IMR-90 (cell line): ENCODE measurements around the gene GPR158. TPM values are rescaled to one million over a fixed set of nuclear protein-coding genes. Genes with fewer than 3 reads are reported as not detected.
A peak's percentile ranks its signal among the peaks of the same experiment; 100 is the strongest.

ENCODE experiments used
- ATAC-seq: fragments of 200-7000 bp; cut with Tn5 transposase; 2 replicates; pipeline ENCODE4 v1.9.1; 2020; ENCODE audit warnings: low read depth, mild to moderate bottlenecking, moderate library complexity
- BruUV-seq: library from RNA; stranded (reverse); fragments of 400-500 nt; replicated peaks from 2 replicates; lab custom pipeline; 2021; lab: Mats Ljungman, UMichigan
- CTCF ChIA-PET: fragments of 300-600 bp; formaldehyde crosslinking; extraction: SDS; loops from one replicate; lab custom pipeline; 2021; ENCODE audit warnings: antibody characterized with exemption; lab: Yijun Ruan, JAX
- POLR2A ChIA-PET: fragments of 300-600 bp; sonication (Branson Sonifier 250); formaldehyde crosslinking; loops from one replicate; lab custom pipeline; 2022; ENCODE audit warnings: antibody characterized with exemption; ENCODE audit not compliant: unreplicated experiment; lab: Charles Lee
- DNase-seq: peaks from one replicate; pipeline ENCODE4 v3.0.0; 2013
- H2AFZ ChIP-seq: replicated peaks from 2 replicates; pipeline ENCODE3; 2013; ENCODE audit warnings: low read length, mild to moderate bottlenecking; ENCODE audit not compliant: poor library complexity
- H2AK5ac ChIP-seq: 2 replicates; pipeline ENCODE4 v1.6.1; 2013; ENCODE audit warnings: low read depth, low read length, inconsistent platforms
- H2AK9ac ChIP-seq: replicated peaks from 2 replicates; pipeline ENCODE3; 2013; ENCODE audit warnings: mild to moderate bottlenecking, low read depth, low read length, moderate library complexity; ENCODE audit not compliant: poor library complexity
- H2BK120ac ChIP-seq: 2 replicates; pipeline ENCODE4 v1.6.1; 2013; ENCODE audit warnings: low read depth, low read length, inconsistent platforms
- H2BK15ac ChIP-seq: 3 replicates; pipeline ENCODE4 v1.6.1; 2013; ENCODE audit warnings: low read depth, low read length, inconsistent platforms
- H2BK20ac ChIP-seq: 2 replicates; pipeline ENCODE4 v1.6.1; 2013; ENCODE audit warnings: low read depth, mild to moderate bottlenecking, inconsistent platforms, low read length, moderate library complexity
- H2BK5ac ChIP-seq: 2 replicates; pipeline ENCODE4 v1.6.1; 2013; ENCODE audit warnings: mild to moderate bottlenecking, low read depth, low read length, inconsistent platforms; ENCODE audit not compliant: poor library complexity, severe bottlenecking
- H3K14ac ChIP-seq: replicated peaks from 2 replicates; pipeline ENCODE4 v1.6.1; 2013; ENCODE audit warnings: low read depth, low read length, inconsistent platforms
- H3K18ac ChIP-seq: 2 replicates; pipeline ENCODE4 v1.6.1; 2013; ENCODE audit warnings: low read depth, low read length, control low read depth
- H3K23ac ChIP-seq: 2 replicates; pipeline ENCODE4 v1.6.1; 2013; ENCODE audit warnings: low read depth, low read length, inconsistent platforms
- H3K27ac ChIP-seq: 2 replicates; pipeline ENCODE4 v1.5.1; 2013; ENCODE audit warnings: mild to moderate bottlenecking, control low read depth, low read length; ENCODE audit not compliant: insufficient read depth
- H3K27me3 ChIP-seq: 2 replicates; pipeline ENCODE4 v1.6.1; 2013; ENCODE audit warnings: low read length; ENCODE audit not compliant: control insufficient read depth, insufficient read depth
- H3K36me3 ChIP-seq: 2 replicates; pipeline ENCODE4 v1.6.1; 2013; ENCODE audit warnings: low read length, mixed read lengths; ENCODE audit not compliant: control insufficient read depth, insufficient read depth
- H3K4ac ChIP-seq: 2 replicates; pipeline ENCODE4 v1.6.1; 2013; ENCODE audit warnings: low read depth, low read length, inconsistent platforms
- H3K4me1 ChIP-seq: 2 replicates; pipeline ENCODE4 v1.6.1; 2013; ENCODE audit warnings: low read length, mixed read lengths; ENCODE audit not compliant: control insufficient read depth, insufficient read depth
- H3K4me2 ChIP-seq: 2 replicates; pipeline ENCODE4 v1.6.1; 2013; ENCODE audit warnings: low read depth, mild to moderate bottlenecking, control low read depth, low read length, moderate library complexity
- H3K4me3 ChIP-seq: 2 replicates; pipeline ENCODE4 v1.5.1; 2013; ENCODE audit warnings: low read depth, mild to moderate bottlenecking, control low read depth, low read length, moderate library complexity; ENCODE audit not compliant: insufficient read depth
- H3K56ac ChIP-seq: 2 replicates; pipeline ENCODE4 v1.6.1; 2013; ENCODE audit warnings: low read length, inconsistent platforms; ENCODE audit not compliant: insufficient read depth; ENCODE audit errors: extremely low read depth
- H3K79me1 ChIP-seq, 2 experiments: 2 replicates each; pipeline ENCODE4 v1.6.1; 2013; ENCODE audit warnings: low read length in 2 of 2, inconsistent platforms in 1 of 2, low read depth in 1 of 2
- H3K9ac ChIP-seq: 2 replicates; pipeline ENCODE4 v1.6.1; 2013; ENCODE audit warnings: low read depth, low read length, control low read depth
- H3K9me1 ChIP-seq: 2 replicates; pipeline ENCODE4 v1.6.1; 2013; ENCODE audit warnings: low read length, inconsistent platforms; ENCODE audit not compliant: insufficient read depth
- H3K9me3 ChIP-seq: 2 replicates; pipeline ENCODE4 v1.6.1; 2013; ENCODE audit warnings: low read length; ENCODE audit not compliant: control insufficient read depth, insufficient read depth
- H4K20me1 ChIP-seq: 2 replicates; pipeline ENCODE4 v1.6.1; 2013; ENCODE audit warnings: low read length, inconsistent platforms; ENCODE audit not compliant: insufficient read depth
- H4K5ac ChIP-seq: 2 replicates; pipeline ENCODE4 v1.6.1; 2013; ENCODE audit warnings: mild to moderate bottlenecking, low read depth, low read length, control low read depth
- H4K8ac ChIP-seq, 2 experiments: 2 replicates each; pipeline ENCODE4 v1.6.1; 2013; ENCODE audit warnings: low read depth in 2 of 2, low read length in 2 of 2, control low read depth in 1 of 2, inconsistent platforms in 1 of 2
- H4K91ac ChIP-seq: 2 replicates; pipeline ENCODE4 v1.6.1; 2013; ENCODE audit warnings: low read depth, low read length, inconsistent platforms; ENCODE audit not compliant: insufficient read depth
- BHLHE40 ChIP-seq: fragments of 150-350 bp; IDR thresholded peaks from 2 replicates; pipeline ENCODE4 v1.6.1; 2016; ENCODE audit warnings: mild to moderate bottlenecking, low read depth, low read length
- CEBPB ChIP-seq: IDR thresholded peaks from 2 replicates; pipeline ENCODE4 v1.6.1; 2012; ENCODE audit warnings: low read depth, low read length, improper control_type of control experiment
- CHD1 ChIP-seq: IDR thresholded peaks from 2 replicates; pipeline ENCODE4 v1.6.1; 2012; ENCODE audit warnings: low read depth, low read length, improper control_type of control experiment
- ELK1 ChIP-seq: fragments of 150-350 bp; IDR thresholded peaks from 2 replicates; pipeline ENCODE4 v1.6.1; 2016; ENCODE audit warnings: low read depth, mild to moderate bottlenecking, low read length, moderate library complexity, borderline replicate concordance
- FOS ChIP-seq: fragments of 150-350 bp; IDR thresholded peaks from 2 replicates; pipeline ENCODE4 v1.6.1; 2016; ENCODE audit warnings: low read depth, low read length
- MAZ ChIP-seq: IDR thresholded peaks from 2 replicates; pipeline ENCODE4 v1.6.1; 2012; ENCODE audit warnings: low read depth, mild to moderate bottlenecking, low read length, improper control_type of control experiment, moderate library complexity, borderline replicate concordance
- MXI1 ChIP-seq: IDR thresholded peaks from 2 replicates; pipeline ENCODE4 v1.6.1; 2012; ENCODE audit warnings: low read depth, mild to moderate bottlenecking, low read length, moderate library complexity, borderline replicate concordance
- NFE2L2 ChIP-seq: fragments of 150-350 bp; IDR thresholded peaks from 2 replicates; pipeline ENCODE4 v1.6.1; 2016; ENCODE audit warnings: low read depth, mild to moderate bottlenecking, low read length
- POLR2A ChIP-seq: IDR thresholded peaks from 2 replicates; pipeline ENCODE4 v1.6.1; 2012; ENCODE audit warnings: mild to moderate bottlenecking, low read depth, low read length
- RAD21 ChIP-seq: IDR thresholded peaks from 2 replicates; pipeline ENCODE4 v1.6.1; 2012; ENCODE audit warnings: low read length, improper control_type of control experiment
- RCOR1 ChIP-seq: IDR thresholded peaks from 2 replicates; pipeline ENCODE4 v1.6.1; 2012; ENCODE audit warnings: mild to moderate bottlenecking, low read length, improper control_type of control experiment; ENCODE audit not compliant: insufficient replicate concordance
- RFX5 ChIP-seq: IDR thresholded peaks from 2 replicates; pipeline ENCODE4 v1.8.0; 2012; ENCODE audit warnings: low read depth, mild to moderate bottlenecking, low read length, moderate library complexity
- USF2 ChIP-seq: fragments of 150-350 bp; IDR thresholded peaks from 2 replicates; pipeline ENCODE4 v1.6.1; 2017; ENCODE audit warnings: mild to moderate bottlenecking, antibody characterized with exemption, low read length, low read depth
- WGBS, 2 experiments: methylation state at CpG; one replicate each; pipeline versions ENCODE4 v1.1.5 to v1.1.7; 2013; ENCODE audit warnings: missing lambda C conversion rate in 2 of 2; ENCODE audit not compliant: insufficient read length in 1 of 2; ENCODE audit errors: extremely low coverage in 2 of 2; 5-methylcytosine and 5-hydroxymethylcytosine counted together
- dilution Hi-C: fragments of 300-500 bp; cut with HindIII; formaldehyde crosslinking; loops from one replicate; pipeline ENCODE4 v1.14.3; 2018; ENCODE audit warnings: low sequenced_read_pairs; ENCODE audit not compliant: unreplicated experiment
- in situ Hi-C: fragments of 300-500 bp; cut with MboI; formaldehyde crosslinking; loops from 3 replicates; pipeline ENCODE4 v1.14.3; 2019; ENCODE audit warnings: low sequenced_read_pairs, inconsistent platforms, mixed read lengths
- intact Hi-C: fragments of 100-400 bp; cut with micrococcal nuclease; formaldehyde crosslinking; loops from 2 replicates; pipeline ENCODE4 v1.10.0; 2022
- polyA plus RNA-seq, 3 experiments: library from polyadenylated mRNA; depleted of rRNA; stranded (reverse); fragments of >200 nt; gene quantifications; 2 replicates each; pipeline ENCODE4 v1.2.3, GENCODE V29; 2012; ENCODE audit warnings: low replicate concordance in 1 of 3
- total RNA-seq: library from RNA; depleted of rRNA; stranded (reverse); fragments of >200 nt; gene quantifications from 2 replicates; pipeline ENCODE4 v1.2.3, GENCODE V29; 2012

Gene GPR158
- total and polyA plus RNA-seq, 2 of the 4 experiments (the other 2 are of a cell fraction): not detected

- Histone ChIP-seq H3K4ac (no peak overlapping the region), H2AK5ac (no peak overlapping the region), H3K9me3 (peaks cover 2% of the 10 kb centered on the region), H3K18ac (no peak overlapping the region), H3K27me3 (no peaks in the 10 kb centered on the region), H4K8ac (no peak overlapping the region), H2BK15ac (no peak overlapping the region), H4K20me1 (no peaks in the 10 kb centered on the region), H2BK20ac (no peak overlapping the region), H4K5ac (no peak overlapping the region), H3K36me3 (no peaks in the 10 kb centered on the region), H4K91ac (no peak overlapping the region), H3K56ac (no peak overlapping the region), H3K14ac (no peak overlapping the region), H2BK120ac (no peak overlapping the region), H3K27ac (no peak overlapping the region), H3K9ac (no peak overlapping the region), H2AFZ (no peak overlapping the region), H3K79me1 (no peaks in the 10 kb centered on the region), H3K4me2 (no peak overlapping the region), H3K23ac (no peak overlapping the region), H3K4me1 (no peaks in the 10 kb centered on the region), H3K4me3 (no peak overlapping the region), H3K9me1 (no peaks in the 10 kb centered on the region), H2AK9ac (peak overlapping the region; percentile 24), H2BK5ac (no peak overlapping the region)
- no peak for TF ChIP-seq MAZ
- no peak for TF ChIP-seq ELK1
- TF ChIP-seq BHLHE40: no peak
- TF ChIP-seq RAD21: no peak
- TF ChIP-seq CHD1: no peak
- no peak for TF ChIP-seq CEBPB
- no peak for TF ChIP-seq POLR2A
- TF ChIP-seq NFE2L2: no peak
- TF ChIP-seq RFX5: no peak
- no peak for TF ChIP-seq RCOR1
- TF ChIP-seq FOS: no peak
- no peak for TF ChIP-seq MXI1
- no peak for TF ChIP-seq USF2
- no peak for DNase-seq
- ChIA-PET POLR2A (no interaction called here), CTCF (no interaction called here)
- intact Hi-C loops (no loop called here), in situ Hi-C loops (no loop called here), dilution Hi-C loops (no loop called here)
- BruUV-seq: no TSS peak
- no peak for ATAC-seq
- no CpG with 5 or more reads among the region's 1 CpG for WGBS, 2 experiments
Measured at GRCh38 chr10:25296324-25296723, 121.5 kb downstream of the GPR158 start.
